ENCODE measurements around the gene NRXN3. TPM values are rescaled to one million over a fixed set of nuclear protein-coding genes. Genes with fewer than 3 reads are reported as not detected.

The NRXN3 gene
- total RNA-seq, 1 experiment from 2014 or later = not detected

DNA sequence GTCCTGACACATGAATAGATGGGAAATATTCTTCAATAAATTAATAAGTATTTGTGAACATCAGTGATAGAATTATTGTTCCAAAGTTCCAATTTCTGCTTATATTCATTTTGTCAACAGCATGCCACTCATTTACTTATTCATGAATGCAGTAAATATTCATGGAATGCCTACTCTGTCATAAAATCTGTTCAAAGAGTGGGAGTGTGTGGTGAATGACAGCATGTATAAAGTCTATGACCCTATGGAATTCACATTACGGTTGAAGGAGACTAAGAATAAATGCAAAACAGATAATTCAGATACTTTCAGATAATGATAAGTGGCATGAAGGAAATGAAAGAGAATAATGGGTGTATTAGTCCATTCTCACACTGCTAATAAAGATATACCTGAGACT lies 494.7 kb downstream of the NRXN3 start:
- Histone ChIP-seq H2AFZ (ENCODE audit: low read depth, low read length, poor library complexity, severe bottlenecking) (no peak overlapping the region), H3K27me3 (ENCODE audit: insufficient read depth, low read length) (no peaks in the 10 kb centered on the region), H3K9me3 (ENCODE audit: control insufficient read depth in 1 of 2, insufficient read depth in 1 of 2, low read depth in 1 of 2, low read length in 2 of 2) (no peaks in the 10 kb centered on the region), H3K36me3 (ENCODE audit: control insufficient read depth in 1 of 2, insufficient read depth in 2 of 2, low read length in 2 of 2) (no peaks in the 10 kb centered on the region), H3K79me2 (ENCODE audit: insufficient read depth, low read length) (no peaks in the 10 kb centered on the region), H4K20me1 (ENCODE audit: insufficient read depth) (no peaks in the 10 kb centered on the region), H3K4me1 (ENCODE audit: control insufficient read depth in 1 of 2, insufficient read depth in 2 of 2, low read length in 2 of 2) (no peaks in the 10 kb centered on the region), H3K4me3 (replicated peaks in 1 of 2; ENCODE audit: low read depth in 1 of 2, low read length in 2 of 2) (no peak overlapping the region), H3K27ac (ENCODE audit: low read depth, low read length) (no peak overlapping the region), H3K4me2 (ENCODE audit: low read length) (no peak overlapping the region), H3K9ac (ENCODE audit: low read length) (no peak overlapping the region), H3K9me2 (ENCODE audit: insufficient read depth) (no peaks in the 10 kb centered on the region)
- ATAC-seq (no peak), DNase-seq (ENCODE audit: low read depth, low spot score) (no peak)
- TF ChIP-seq TCF7L2 (IDR thresholded peaks at IDR 0.05; ENCODE audit: borderline replicate concordance, extremely low read depth, insufficient read depth, insufficient read length) (no peak), SRF (IDR thresholded peaks at IDR 0.05; ENCODE audit: low read depth) (no peak), POLR2A (IDR thresholded peaks at IDR 0.05; ENCODE audit: borderline replicate concordance, extremely low read depth, insufficient read depth, insufficient read length) (no peak), YY1 (IDR thresholded peaks at IDR 0.05; ENCODE audit: extremely low read depth, insufficient replicate concordance, low read depth, low read length) (no peak), ZBTB33 (IDR thresholded peaks at IDR 0.05; ENCODE audit: extremely low read depth, insufficient replicate concordance, low read length) (no peak), CBX3 (IDR thresholded peaks at IDR 0.05; ENCODE audit: low read depth) (no peak), MAX (IDR thresholded peaks at IDR 0.05) (no peak), ZFX (IDR thresholded peaks at IDR 0.05) (no peak), CEBPB (IDR thresholded peaks at IDR 0.05; ENCODE audit: low read depth) (no peak)
- BruUV-seq (replicated peaks) = no TSS peak
- intact Hi-C loops (cut with micrococcal nuclease) = no loop called here
- RAD21 ChIA-PET (ENCODE audit: low non-redundant PET in 1 of 2, low total read pairs in 2 of 2, uncharacterized antibody in 2 of 2, unreplicated experiment in 2 of 2) = no interaction called here
- POLR2A ChIA-PET = no interaction called here
- CTCF ChIA-PET = no interaction called here

Data from HCT116 (cell line).